ENCODE measurements around the gene MXRA8. TPM values are rescaled to one million over a fixed set of nuclear protein-coding genes. Genes with fewer than 3 reads are reported as not detected.
"Not testable (repeated sequence)": the region's sequence is repeated elsewhere in the genome, so short reads cannot be mapped to it uniquely, and the experiment has no call there.

Gene MXRA8
- total RNA-seq, 2 experiments from 2014 or later: 0.25 to 0.49 TPM

DNA sequence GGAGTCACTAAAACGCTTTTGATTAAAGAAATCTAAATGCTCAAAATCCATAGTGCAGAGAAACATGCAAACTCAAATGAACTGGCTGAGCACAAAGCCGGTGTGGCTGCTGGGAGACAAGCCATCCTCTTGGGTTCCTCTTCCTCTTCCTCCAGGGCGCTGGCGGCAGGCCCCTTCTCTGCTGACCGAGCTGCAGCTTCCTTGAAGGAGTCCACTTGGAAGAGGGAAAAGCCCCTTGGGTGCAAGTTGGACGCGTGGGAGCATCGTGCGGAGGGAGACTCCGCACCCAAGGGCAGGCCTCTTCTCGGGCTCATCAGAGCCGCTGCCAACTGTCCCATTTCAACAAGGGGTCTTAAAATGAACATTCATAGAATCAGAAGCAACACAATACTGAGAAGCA is 32.9 kb upstream of the MXRA8 start:
- H3K4me1 Mint-ChIP-seq: peaks cover 5% of the 10 kb centered on the region
- H3K9me3 Mint-ChIP-seq (ENCODE audit: low read depth): no peaks in the 10 kb centered on the region
- peaks cover 82% of the 10 kb centered on the region for H3K36me3 Mint-ChIP-seq (ENCODE audit: low read depth)
- no peaks in the 10 kb centered on the region for H3K27me3 Mint-ChIP-seq
- ATAC-seq (no peak), DNase-seq (no peak)
- no peak overlapping the region for H3K4me3 Mint-ChIP-seq
- intact Hi-C loops (cut with DNase I, micrococcal nuclease): no loop called here
- no peak overlapping the region for H3K27ac Mint-ChIP-seq
- ChIA-PET POLR2A (no interaction called here), CTCF (interaction anchor here (2.5 kb wide), 1 partner anchor 8 kb away, joined by 15 read pairs; the partner anchor contains the start of gene CCNL2)

DNA sequence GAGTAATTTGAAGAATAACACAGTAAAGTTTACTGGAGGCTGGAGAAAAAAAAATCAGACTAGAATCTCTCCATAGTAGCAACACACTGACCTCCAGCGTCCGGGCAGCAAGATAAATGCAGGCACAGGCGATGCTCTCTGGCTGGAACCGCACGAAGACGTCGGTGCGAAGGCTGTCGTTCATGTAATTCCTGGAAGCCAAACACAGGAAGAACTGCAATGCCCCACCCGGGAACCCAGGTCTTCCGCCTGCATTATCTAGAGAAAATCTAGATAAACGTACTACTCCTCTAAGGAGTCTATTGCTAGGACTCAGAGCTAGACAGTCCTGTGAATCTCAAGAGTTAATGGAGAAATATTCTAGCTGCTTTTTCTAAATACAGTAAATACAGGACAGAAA is 32.3 kb upstream of the MXRA8 start:
- Mint-ChIP-seq H3K36me3 (ENCODE audit: low read depth) (peaks cover 85% of the 10 kb centered on the region), H3K4me1 (peaks cover 5% of the 10 kb centered on the region), H3K4me3 (no peak overlapping the region), H3K9me3 (ENCODE audit: low read depth) (no peaks in the 10 kb centered on the region), H3K27me3 (no peaks in the 10 kb centered on the region), H3K27ac (no peak overlapping the region)
- ChIA-PET CTCF (interaction anchor here (2.1 to 2.5 kb wide), 2 partner anchors 9 to 12 kb away, joined by 8 to 15 read pairs; partner anchors contain the start of gene CCNL2), POLR2A (no interaction called here)
- ATAC-seq: no peak
- intact Hi-C loops (cut with DNase I, micrococcal nuclease): no loop called here
- no peak for DNase-seq

DNA sequence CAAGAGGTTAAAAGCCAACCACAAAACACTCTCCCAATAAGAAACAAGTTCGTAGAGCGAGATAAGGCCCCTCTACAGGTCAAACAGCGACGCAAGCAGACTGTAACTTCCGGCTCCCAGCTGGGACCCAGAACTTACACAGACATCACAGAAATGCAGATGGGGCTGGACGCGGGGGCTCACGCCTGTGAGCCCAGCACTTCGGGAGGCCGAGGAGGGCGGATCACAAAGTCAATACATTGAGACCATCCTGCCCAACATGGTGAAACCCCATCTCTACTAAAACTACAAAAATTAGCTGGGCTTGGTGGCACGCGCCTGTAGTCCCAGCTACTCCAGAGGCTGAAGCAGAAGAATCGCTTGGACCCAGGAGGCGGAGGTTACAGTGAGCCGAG is 29.7 kb upstream of the MXRA8 start:
- Mint-ChIP-seq H3K27ac (no peak overlapping the region), H3K4me1 (no peaks in the 10 kb centered on the region), H3K27me3 (no peaks in the 10 kb centered on the region), H3K36me3 (ENCODE audit: low read depth) (peaks cover 61% of the 10 kb centered on the region), H3K4me3 (no peak overlapping the region), H3K9me3 (ENCODE audit: low read depth) (no peaks in the 10 kb centered on the region)
- DNase-seq: no peak
- no peak for ATAC-seq
- CTCF ChIA-PET: no interaction called here
- POLR2A ChIA-PET: no interaction called here
- intact Hi-C loops (cut with DNase I, micrococcal nuclease): no loop called here

DNA sequence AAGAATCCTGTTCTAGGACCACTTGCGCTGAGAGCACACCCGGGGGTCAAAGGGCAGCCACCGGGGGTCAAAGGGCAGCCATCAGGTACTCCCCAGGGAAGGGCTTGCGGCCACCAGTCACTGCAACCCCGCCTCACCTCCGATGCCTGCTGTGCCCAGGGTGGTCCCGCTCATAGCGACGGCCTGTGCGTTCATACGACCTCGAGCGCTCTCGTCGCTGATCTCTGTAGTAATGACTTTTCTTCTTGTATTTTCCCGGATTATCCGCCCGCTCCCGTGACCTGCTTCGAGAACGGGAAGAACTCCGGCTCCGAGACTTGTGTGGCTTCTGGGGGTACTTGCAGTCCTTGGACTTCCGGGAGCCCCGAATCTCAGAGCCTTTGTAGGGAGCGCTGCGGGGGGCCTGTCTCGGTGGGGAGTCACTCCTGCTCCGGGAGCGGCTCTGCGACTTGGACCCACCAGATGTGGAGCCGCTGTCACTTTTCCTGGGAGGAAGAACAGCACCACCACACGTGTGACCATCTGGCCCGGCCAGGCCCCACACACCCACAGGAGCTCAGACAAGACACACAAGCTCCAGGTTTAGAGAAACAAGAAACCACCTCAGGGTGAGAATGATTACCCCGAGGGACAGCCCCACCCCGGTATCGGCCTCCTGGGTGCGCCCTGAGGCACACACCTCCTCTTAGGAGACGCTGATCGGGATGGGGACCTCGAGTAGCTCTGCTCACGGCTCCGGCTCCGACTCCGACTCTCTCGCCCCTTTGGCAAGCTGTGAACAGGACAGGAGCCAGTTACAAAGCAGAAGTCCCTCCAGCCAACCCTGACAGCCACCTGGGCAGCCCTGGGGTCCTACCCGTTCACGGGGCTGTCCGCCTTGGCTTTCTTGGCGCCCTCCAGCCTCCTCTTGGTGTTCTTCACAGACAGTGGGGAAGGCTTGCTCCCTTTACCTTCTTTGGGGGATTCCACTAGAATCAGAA is 29.0 kb upstream of the MXRA8 start:
- no peaks in the 10 kb centered on the region for H3K27me3 Mint-ChIP-seq
- intact Hi-C loops (cut with DNase I, micrococcal nuclease): no loop called here
- no peak for ATAC-seq

DNA sequence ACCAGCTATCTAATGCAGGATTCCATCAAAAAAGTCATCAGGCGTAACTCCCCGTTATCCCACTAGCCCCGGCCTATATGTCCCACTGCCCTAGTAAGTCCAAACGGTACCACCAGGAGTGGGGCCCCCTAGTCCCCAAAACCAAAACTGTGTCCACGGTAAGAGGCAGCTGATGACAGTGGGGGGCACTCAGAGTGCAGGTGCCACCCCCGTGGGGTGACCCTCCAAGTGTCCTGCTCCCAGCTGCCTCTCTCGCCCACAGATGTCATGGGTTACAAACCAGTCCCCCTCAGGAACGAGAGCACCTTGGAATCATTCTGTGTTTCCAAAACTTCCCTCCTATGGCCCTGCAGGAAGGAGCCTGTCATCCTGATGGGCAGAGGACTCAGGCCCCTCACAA is 27.6 kb upstream of the MXRA8 start:
- intact Hi-C loops (cut with DNase I, micrococcal nuclease): no loop called here
- Mint-ChIP-seq H3K27me3 (no peaks in the 10 kb centered on the region), H3K4me3 (no peak overlapping the region), H3K4me1 (no peaks in the 10 kb centered on the region), H3K36me3 (ENCODE audit: low read depth) (peaks cover 42% of the 10 kb centered on the region), H3K9me3 (ENCODE audit: low read depth) (no peaks in the 10 kb centered on the region), H3K27ac (no peak overlapping the region)
- no peak for ATAC-seq
- ChIA-PET CTCF (interaction anchor here (0.9 kb wide), 1 partner anchor 14 kb away, joined by 3 read pairs; no protein-coding TSS in a partner anchor), POLR2A (no interaction called here)
- DNase-seq: no peak

More for the DNA sequence above, 29.0 kb upstream of the MXRA8 start:
- no peak overlapping the region for H3K27ac Mint-ChIP-seq
- DNase-seq: no peak
- H3K9me3 Mint-ChIP-seq (ENCODE audit: low read depth): no peaks in the 10 kb centered on the region
- CTCF ChIA-PET: no interaction called here
- no peaks in the 10 kb centered on the region for H3K4me1 Mint-ChIP-seq
- POLR2A ChIA-PET: interaction anchor here (1.2 kb wide), 1 partner anchor 12 kb away, joined by 3 read pairs; the partner anchor contains the start of gene CCNL2
- H3K4me3 Mint-ChIP-seq: no peak overlapping the region
- peaks cover 54% of the 10 kb centered on the region for H3K36me3 Mint-ChIP-seq (ENCODE audit: low read depth)

DNA sequence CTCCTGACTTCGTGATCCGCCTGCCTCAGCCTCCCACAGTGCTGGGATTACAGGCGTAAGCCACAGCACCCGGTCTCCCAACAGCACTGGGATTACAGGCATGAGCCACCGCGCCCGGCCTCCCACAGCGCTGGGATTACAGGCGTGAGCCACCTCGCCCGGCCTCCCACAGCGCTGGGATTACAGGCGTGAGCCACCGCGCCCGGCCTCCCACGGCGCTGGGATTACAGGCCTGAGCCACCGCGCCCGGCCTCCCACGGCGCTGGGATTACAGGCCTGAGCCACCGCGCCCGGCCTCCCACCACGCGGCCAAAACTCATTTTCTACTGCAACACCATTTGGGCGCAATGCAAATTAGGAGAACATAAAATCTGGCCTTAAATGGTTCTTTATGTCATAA is 27.0 kb upstream of the MXRA8 start:
- H3K4me1 Mint-ChIP-seq; POLR2A ChIA-PET; H3K4me3 Mint-ChIP-seq; DNase-seq; intact Hi-C loops (cut with DNase I, micrococcal nuclease); H3K9me3 Mint-ChIP-seq (ENCODE audit: low read depth); ATAC-seq; H3K27ac Mint-ChIP-seq; H3K27me3 Mint-ChIP-seq: not testable (repeated sequence)
- peaks cover 36% of the 10 kb centered on the region for H3K36me3 Mint-ChIP-seq (ENCODE audit: low read depth)
- CTCF ChIA-PET: interaction anchor here (0.8 kb wide), 1 partner anchor 14 kb away, joined by 5 read pairs; the partner anchor contains the start of gene CCNL2

DNA sequence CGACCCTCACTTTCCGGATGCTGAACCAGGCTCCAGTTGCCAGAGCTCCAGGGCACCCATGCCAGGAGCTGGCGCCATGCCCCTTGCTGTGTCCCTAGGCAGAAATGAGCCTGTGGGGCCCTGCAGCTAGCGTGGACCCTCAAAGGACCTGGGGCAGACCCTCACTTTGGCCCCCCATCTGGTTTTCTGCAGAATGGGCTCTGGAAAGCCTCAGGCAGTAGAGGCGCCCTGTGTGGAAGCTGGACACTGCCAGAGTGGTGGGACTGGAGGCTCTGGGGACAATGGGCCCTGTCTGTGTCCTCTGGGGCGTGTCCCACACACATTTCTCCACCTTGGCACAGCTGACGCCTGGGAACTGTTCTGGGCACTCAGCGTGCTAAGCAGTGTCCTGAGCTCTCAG is 22.9 kb upstream of the MXRA8 start:
- Mint-ChIP-seq H3K9me3 (ENCODE audit: low read depth) (no peaks in the 10 kb centered on the region), H3K36me3 (ENCODE audit: low read depth) (peaks cover 7% of the 10 kb centered on the region), H3K27ac (no peak overlapping the region), H3K4me3 (no peak overlapping the region), H3K27me3 (no peaks in the 10 kb centered on the region), H3K4me1 (no peaks in the 10 kb centered on the region)
- DNase-seq: no peak
- CTCF ChIA-PET: no interaction called here
- no peak for ATAC-seq
- intact Hi-C loops (cut with DNase I, micrococcal nuclease): no loop called here
- POLR2A ChIA-PET: no interaction called here

DNA sequence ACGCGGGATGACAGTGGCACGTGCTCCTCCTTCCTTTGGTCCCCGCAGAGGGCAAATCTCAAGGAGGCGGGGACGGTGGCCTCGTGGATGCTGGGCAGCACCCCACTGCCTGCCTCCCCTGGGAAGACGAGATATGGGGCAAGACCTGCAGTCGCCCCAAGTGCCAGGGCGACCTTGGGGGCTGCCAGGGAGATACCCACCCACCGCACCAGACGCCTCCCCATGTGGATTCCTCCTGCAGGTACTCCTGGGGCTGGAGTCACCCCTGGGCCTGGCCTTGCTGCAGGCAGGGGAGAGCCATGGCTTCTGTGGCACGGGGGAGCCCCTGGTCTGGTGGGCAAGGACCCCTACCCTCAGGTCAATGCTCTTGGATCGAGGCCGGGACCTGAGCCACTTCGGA is 22.5 kb upstream of the MXRA8 start:
- H3K4me1 Mint-ChIP-seq: no peaks in the 10 kb centered on the region
- no peak for ATAC-seq
- ChIA-PET POLR2A (no interaction called here), CTCF (no interaction called here)
- H3K27me3 Mint-ChIP-seq: no peaks in the 10 kb centered on the region
- H3K27ac Mint-ChIP-seq: no peak overlapping the region
- H3K36me3 Mint-ChIP-seq (ENCODE audit: low read depth): peaks cover 2% of the 10 kb centered on the region
- H3K4me3 Mint-ChIP-seq: no peak overlapping the region
- H3K9me3 Mint-ChIP-seq (ENCODE audit: low read depth): no peaks in the 10 kb centered on the region
- intact Hi-C loops (cut with DNase I, micrococcal nuclease): no loop called here
- no peak for DNase-seq

DNA sequence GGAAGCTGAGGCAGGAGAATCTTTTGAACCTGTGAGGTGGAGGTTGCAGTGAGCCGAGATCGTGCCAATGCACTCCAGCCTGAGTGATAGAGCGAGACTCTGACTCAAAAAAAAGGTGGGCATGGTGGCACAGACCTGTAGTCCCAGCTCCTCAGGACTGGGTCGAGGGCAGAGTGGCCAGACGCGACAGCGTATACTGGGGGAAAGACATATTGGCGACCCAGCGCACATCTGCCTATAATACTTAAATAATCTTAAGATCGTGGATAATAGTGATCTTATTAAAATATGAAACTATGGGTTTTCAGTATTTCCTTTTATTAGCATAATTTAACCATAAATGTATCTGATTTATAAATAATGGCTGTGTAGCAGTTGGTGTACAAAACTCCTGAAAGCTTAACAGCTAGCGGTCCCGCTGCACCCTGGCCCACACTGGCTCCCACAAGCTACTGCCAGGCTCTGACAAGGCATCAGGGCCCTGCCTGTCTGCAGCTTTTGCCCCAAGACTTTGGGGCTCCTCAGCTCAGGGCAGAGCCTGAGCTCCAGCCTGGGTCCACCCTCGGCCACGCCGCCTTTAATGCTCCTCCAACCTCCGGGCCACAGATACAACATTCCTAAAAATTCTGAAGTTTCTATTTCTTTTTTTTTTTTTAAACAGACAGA is 19.3 kb upstream of the MXRA8 start:
- Mint-ChIP-seq H3K4me3 (no peak overlapping the region), H3K36me3 (ENCODE audit: low read depth) (peaks cover 9% of the 10 kb centered on the region), H3K4me1 (peaks cover 11% of the 10 kb centered on the region), H3K9me3 (ENCODE audit: low read depth) (no peaks in the 10 kb centered on the region), H3K27ac (no peak overlapping the region), H3K27me3 (no peaks in the 10 kb centered on the region)
- intact Hi-C loops (cut with DNase I, micrococcal nuclease): no loop called here
- ChIA-PET POLR2A (interaction anchor here (0.7 to 1.0 kb wide), 3 partner anchors 21 to 510 kb away, joined by 3 to 7 read pairs (median 3); partner anchors contain the start of gene CCNL2), CTCF (interaction anchor here (0.7 kb wide), 1 partner anchor 244 kb away, joined by 3 read pairs; no protein-coding TSS in a partner anchor)
- no peak for ATAC-seq
- no peak for DNase-seq

DNA sequence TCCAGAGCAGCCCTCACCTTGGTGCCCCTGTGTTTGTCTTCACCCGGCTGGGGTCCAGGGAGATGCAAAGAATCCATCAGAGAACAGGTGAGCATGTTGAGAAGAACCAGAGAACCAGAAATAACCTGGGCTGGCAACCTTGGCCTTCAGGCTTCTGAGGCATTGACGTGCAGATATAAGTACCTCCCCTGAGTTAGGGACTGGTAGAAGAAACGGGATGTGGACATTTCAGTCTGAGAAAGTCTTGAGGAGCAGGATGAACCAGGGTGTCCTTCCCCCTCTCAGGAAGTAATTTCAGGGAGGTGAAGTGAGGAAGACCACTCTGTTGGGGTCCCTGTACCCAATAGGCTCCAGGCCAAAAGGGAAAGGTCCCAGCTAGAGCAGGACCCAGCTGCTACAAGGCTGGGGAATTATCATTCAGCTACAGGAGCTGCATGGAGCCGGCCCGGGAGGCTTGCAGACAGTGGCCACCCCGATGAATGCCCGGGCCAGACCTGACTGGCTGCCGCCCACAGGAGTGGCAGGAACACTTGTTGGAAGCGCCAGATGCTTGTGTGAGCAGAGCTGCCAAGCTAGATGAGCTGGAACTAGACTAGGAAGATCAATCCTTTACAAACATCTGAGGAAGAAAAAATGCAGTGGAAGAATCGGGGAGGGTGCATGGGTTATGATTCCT is 18.3 kb upstream of the MXRA8 start:
- DNase-seq: no peak
- intact Hi-C loops (cut with DNase I, micrococcal nuclease): no loop called here
- H3K27ac Mint-ChIP-seq: no peak overlapping the region
- CTCF ChIA-PET: interaction anchor here (1.3 to 2.2 kb wide), 3 partner anchors 13 to 128 kb away, joined by 3 to 9 read pairs (median 3); no protein-coding TSS in a partner anchor
- POLR2A ChIA-PET: interaction anchor here (0.6 to 1.0 kb wide), 2 partner anchors 22 to 54 kb away, joined by 3 read pairs; partner anchors contain the start of gene CCNL2
- H3K4me3 Mint-ChIP-seq: peak overlapping the region; percentile 87
- peaks cover 9% of the 10 kb centered on the region for H3K36me3 Mint-ChIP-seq (ENCODE audit: low read depth)
- no peak for ATAC-seq
- peaks cover 16% of the 10 kb centered on the region for H3K4me1 Mint-ChIP-seq
- no peaks in the 10 kb centered on the region for H3K9me3 Mint-ChIP-seq (ENCODE audit: low read depth)
- H3K27me3 Mint-ChIP-seq: no peaks in the 10 kb centered on the region

Measured in activated CD4-positive, alpha-beta T cell treated with anti-CD3 and anti-CD28 coated beads for 36 hours (primary cell).